GM12801 (cell line): ENCODE results near the gene ATOH8.

Experiments used
- TF ChIP-seq, protein P1 (sequence below): IDR thresholded peaks from one replicate; pipeline ENCODE4 v1.5.1; 2011; ENCODE audit warnings: control low read depth; ENCODE audit not compliant: insufficient read length; ENCODE audit errors: extremely low read depth

Gene ATOH8, protein sequence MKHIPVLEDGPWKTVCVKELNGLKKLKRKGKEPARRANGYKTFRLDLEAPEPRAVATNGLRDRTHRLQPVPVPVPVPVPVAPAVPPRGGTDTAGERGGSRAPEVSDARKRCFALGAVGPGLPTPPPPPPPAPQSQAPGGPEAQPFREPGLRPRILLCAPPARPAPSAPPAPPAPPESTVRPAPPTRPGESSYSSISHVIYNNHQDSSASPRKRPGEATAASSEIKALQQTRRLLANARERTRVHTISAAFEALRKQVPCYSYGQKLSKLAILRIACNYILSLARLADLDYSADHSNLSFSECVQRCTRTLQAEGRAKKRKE

DNA sequence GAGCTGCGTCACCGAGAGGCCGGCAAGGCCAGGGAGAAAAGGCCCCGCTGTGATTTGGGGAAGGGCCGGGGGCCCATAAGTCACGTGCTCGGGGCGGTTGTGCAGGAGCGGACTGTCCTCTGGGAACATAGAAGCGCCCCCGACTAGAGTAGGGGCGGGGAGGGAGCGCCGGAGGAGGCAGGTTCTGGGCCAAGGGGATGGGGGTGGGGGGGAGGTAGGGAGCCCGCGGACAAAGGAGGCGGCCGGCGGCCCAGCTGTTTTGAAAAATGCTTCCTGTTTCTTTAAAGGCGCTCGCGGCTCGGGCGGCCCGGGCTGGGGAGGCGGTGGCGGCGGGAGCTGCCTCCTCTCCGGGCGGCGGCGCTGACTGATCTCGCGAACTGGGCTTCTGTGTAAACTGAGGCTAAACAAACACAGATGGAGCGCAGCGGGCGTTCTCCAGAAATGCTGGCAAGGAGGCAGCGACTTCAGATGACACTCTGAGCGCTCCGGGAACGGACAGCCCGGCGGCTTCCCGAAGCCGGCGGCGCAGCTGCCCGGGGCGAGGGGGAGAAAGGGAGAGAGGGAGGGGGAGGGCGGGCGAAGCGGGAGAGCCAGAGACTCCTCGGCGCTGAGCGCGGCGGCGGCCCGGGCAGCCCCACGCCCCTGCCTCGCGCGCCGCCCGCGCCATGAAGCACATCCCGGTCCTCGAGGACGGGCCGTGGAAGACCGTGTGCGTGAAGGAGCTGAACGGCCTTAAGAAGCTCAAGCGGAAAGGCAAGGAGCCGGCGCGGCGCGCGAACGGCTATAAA, at the start of gene ATOH8:
Gene ATOH8, plus strand, starts transcription at position 467 of the 788 bp plus-strand sequence. Its CDS starts 199 bp downstream, at position 666.
- TF ChIP-seq, protein P1, sequence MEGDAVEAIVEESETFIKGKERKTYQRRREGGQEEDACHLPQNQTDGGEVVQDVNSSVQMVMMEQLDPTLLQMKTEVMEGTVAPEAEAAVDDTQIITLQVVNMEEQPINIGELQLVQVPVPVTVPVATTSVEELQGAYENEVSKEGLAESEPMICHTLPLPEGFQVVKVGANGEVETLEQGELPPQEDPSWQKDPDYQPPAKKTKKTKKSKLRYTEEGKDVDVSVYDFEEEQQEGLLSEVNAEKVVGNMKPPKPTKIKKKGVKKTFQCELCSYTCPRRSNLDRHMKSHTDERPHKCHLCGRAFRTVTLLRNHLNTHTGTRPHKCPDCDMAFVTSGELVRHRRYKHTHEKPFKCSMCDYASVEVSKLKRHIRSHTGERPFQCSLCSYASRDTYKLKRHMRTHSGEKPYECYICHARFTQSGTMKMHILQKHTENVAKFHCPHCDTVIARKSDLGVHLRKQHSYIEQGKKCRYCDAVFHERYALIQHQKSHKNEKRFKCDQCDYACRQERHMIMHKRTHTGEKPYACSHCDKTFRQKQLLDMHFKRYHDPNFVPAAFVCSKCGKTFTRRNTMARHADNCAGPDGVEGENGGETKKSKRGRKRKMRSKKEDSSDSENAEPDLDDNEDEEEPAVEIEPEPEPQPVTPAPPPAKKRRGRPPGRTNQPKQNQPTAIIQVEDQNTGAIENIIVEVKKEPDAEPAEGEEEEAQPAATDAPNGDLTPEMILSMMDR, result no peak

DNA sequence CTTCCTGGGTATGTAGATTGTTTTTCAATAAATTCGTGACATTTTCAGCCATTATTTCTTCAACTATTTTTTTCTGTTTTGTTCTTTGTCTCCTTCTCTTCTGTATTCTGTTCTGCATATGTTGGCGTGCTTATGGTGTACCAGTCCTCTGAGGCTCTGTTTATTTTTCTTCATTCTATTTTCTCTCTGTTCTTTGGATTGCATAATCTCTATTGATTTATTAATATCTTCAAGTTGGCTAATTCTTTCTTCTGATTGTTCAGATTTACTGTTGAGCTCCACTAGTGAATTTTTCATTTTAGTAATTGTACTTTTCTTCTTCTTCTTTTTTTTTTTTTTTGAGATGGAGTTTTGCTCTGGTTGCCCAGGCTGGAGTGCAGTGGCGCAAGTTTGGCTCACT, 49.8 kb upstream of the ATOH8 start:
- TF ChIP-seq, protein P1, result no peak

DNA sequence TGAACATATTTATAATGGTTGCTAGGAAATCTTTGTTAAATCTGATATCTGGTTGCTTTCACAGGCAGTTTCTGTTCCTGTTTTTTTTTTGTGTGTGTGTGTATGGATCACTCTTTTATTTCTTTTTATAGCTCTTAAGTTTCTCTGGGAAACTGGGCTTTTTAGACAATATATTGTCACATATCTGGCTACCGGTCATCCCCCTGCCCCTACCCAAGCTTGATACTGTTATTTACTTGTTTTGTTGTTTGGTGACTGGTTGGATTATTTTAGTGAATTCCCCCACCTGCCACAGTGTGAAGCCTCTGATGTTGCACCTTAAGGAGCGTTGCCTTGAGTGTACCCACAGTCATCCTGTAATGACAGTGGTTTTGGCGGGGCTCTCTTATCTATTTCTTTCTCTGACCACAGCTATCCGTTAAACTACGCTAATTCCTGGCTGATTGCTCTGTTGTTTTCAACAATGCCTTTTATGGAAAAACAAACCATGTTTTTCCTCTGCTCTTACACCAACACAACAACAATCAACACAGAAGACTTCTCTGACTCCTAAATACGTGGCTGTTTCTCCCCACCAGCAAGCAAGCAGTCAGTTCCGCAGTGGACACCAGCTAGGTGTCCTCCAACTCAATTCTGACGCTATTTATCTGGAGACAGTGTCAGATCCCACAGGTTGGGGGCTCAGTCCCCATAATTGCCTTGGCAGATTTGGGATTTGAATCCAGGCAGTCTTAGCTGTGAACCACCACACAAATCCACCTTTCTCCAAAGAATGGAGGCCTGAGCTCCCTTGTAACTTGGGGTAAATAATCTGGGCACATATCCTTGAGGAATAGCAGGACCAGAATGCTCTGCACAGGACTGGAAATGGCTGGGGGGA, 48.8 kb upstream of the ATOH8 start:
- TF ChIP-seq, protein P1, result no peak

DNA sequence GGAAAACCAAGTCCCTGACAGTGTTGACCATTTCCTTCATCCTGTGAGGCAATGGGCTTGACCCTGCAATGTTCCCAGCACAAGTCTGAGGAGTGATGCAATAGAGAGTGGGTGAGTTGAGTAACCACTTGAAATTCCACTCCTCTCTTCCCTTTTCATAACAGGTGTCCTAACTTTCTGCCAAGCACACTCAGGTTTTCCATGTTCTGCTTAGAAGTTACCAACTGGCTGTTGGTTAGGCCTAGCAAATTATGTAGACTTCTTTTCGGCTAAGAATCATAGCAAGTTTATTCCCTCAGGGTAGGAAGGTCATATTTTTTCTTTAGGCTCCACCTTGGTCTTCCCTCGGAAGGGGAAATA, 48.1 kb upstream of the ATOH8 start:
- TF ChIP-seq, protein P1, result no peak

DNA sequence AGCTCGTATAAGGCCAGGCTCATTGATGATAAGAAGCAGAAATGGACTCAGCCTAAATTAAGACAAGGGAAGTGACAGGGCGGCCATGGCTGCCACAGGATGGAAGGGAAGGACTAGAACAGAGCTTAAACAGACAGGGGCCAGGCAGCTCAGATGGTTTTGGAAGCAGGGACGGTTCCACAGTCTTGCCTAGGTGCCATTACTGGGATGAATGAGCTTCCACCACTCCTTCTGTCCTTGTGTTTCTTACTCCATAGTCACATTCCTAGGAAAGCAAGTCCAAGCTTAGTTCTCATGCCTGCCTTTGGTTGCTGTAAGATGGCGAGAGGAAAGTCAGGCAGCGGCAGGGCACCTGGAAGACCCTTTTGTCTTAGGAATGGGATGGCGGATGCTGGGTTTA, 47.7 kb upstream of the ATOH8 start:
- TF ChIP-seq, protein P1, result no peak

DNA sequence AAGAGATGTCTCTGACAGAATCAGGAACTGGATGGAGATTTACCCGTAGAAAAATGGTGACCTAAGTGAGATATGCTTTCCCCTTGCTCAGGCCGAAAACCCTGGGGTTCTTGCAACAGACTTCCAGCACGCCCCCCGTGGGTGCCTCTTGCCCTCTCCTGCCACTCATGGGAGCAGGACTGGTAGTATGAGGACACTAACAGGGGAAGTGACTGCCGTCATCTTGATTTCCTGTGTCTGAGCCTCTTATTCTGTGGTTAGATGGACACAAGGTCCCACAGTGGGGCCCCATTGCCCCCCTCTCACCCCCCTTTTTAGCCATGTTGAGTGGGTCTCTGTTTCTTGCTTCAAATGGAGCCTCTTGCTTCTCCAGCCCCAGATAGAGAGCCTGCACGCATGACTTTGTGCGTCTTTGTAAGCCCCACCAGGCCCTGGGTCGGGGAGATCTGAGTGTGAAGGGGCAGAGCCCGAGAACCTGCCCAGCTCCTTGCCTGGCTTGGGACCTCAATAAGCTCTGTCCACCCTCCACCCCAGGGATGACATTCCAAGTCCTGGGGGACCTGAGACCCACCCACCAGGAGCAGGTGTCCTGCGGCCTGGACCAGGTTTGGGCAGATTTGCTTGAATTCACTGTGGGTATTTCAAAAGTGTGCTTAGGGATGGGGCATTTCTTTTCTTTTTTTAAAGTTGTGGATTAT, 47.0 kb upstream of the ATOH8 start:
- TF ChIP-seq, protein P1, result no peak
